SU-DHL-6 (cell line): ENCODE measurements around the gene AKTIP.

Experiments used
- H2AFZ ChIP-seq: fragments of 200-600 bp; sonication (generic); 2 replicates; pipeline ENCODE4 v1.6.1; 2014; ENCODE audit warnings: low read depth, mild to moderate bottlenecking, moderate library complexity, mixed read lengths, antibody characterized with exemption, low read length; ENCODE audit not compliant: severe bottlenecking
- H3F3A ChIP-seq: fragments of 200-600 bp; shearing (Covaris generic); 2 replicates; pipeline ENCODE4 v1.6.0; 2016; ENCODE audit warnings: antibody characterized with exemption, mild to moderate bottlenecking; ENCODE audit not compliant: insufficient read depth
- H3K27ac ChIP-seq: fragments of 200-600 bp; sonication (generic); 2 replicates; pipeline ENCODE4 v1.5.1; 2016; ENCODE audit warnings: low read depth, mild to moderate bottlenecking, low read length, moderate library complexity, mixed read lengths
- H3K27me3 ChIP-seq: fragments of 200-600 bp; sonication (generic), shearing (Covaris generic); 2 replicates; pipeline ENCODE4 v1.6.0; 2014; ENCODE audit warnings: mild to moderate bottlenecking, low read length
- H3K36me3 ChIP-seq: fragments of 200-600 bp; sonication (generic); 2 replicates; pipeline ENCODE4 v1.6.1; 2014; ENCODE audit warnings: mild to moderate bottlenecking, low read length, mixed read lengths
- H3K4me2 ChIP-seq: fragments of 300-600, 200-600 bp; shearing (Covaris generic), sonication (generic); 2 replicates; pipeline ENCODE4 v1.6.0; 2014; ENCODE audit warnings: low read length, low read depth, mild to moderate bottlenecking; ENCODE audit not compliant: poor library complexity, severe bottlenecking
- H3K4me3 ChIP-seq: fragments of 200-600 bp; sonication (generic); 2 replicates; pipeline ENCODE4 v1.5.1; 2014; ENCODE audit warnings: antibody characterized with exemption, low read length, mild to moderate bottlenecking, mixed read lengths; ENCODE audit not compliant: insufficient read depth, poor library complexity, severe bottlenecking
- H3K79me2 ChIP-seq: fragments of 200-600 bp; sonication (generic); 2 replicates; pipeline ENCODE4 v1.6.1; 2014; ENCODE audit warnings: mild to moderate bottlenecking, low read length, moderate library complexity; ENCODE audit not compliant: insufficient read depth
- H3K9ac ChIP-seq: fragments of 200-600 bp; sonication (generic); 2 replicates; pipeline ENCODE4 v1.7.0; 2014; ENCODE audit warnings: mild to moderate bottlenecking, low read length
- H3K9me2 ChIP-seq: fragments of 200-600 bp; sonication (generic); replicated peaks from 2 replicates; pipeline ENCODE4 v1.6.1; 2014; ENCODE audit warnings: low read length; ENCODE audit not compliant: insufficient read depth
- H3K9me3 ChIP-seq: fragments of 200-600 bp; sonication (generic); 2 replicates; pipeline ENCODE4 v1.6.1; 2014; ENCODE audit warnings: low read length, mixed read lengths; ENCODE audit not compliant: insufficient read depth
- H4K20me1 ChIP-seq: fragments of 200-600 bp; sonication (generic); 2 replicates; pipeline ENCODE4 v1.6.1; 2014; ENCODE audit warnings: low read depth, mild to moderate bottlenecking, antibody characterized with exemption, low read length, moderate library complexity, mixed read lengths
- CTCF ChIP-seq: fragments of 200-600 bp; sonication (generic); IDR thresholded peaks from one replicate; pipeline ENCODE4 v1.5.1; 2017; ENCODE audit warnings: antibody characterized with exemption, mild to moderate bottlenecking, low read length, moderate library complexity; ENCODE audit not compliant: insufficient read depth, poor library complexity, severe bottlenecking
- EZH2phosphoT487 ChIP-seq: fragments of 200-600 bp; sonication (generic), shearing (Covaris generic); conservative IDR thresholded peaks from 2 replicates; pipeline ENCODE4 v1.6.1; 2018; ENCODE audit warnings: mild to moderate bottlenecking, antibody characterized with exemption, low read length, moderate library complexity, mixed read lengths

Gene AKTIP

GRCh38 chr16:53523971-53524548 is 21.1 kb upstream of the AKTIP start:
- TF ChIP-seq CTCF, result no peak
- no peak for TF ChIP-seq EZH2phosphoT487
- Histone ChIP-seq H3K4me2 (no peak overlapping the region), H3K27me3 (no peaks in the 10 kb centered on the region), H3K27ac (no peak overlapping the region), H3K36me3 (no peaks in the 10 kb centered on the region), H3K4me3 (no peak overlapping the region), H2AFZ (no peak overlapping the region), H3F3A (no peaks in the 10 kb centered on the region), H3K9me2 (no peaks in the 10 kb centered on the region), H4K20me1 (no peaks in the 10 kb centered on the region), H3K79me2 (no peaks in the 10 kb centered on the region), H3K9me3 (no peaks in the 10 kb centered on the region), H3K9ac (no peak overlapping the region)

- Histone ChIP-seq H3K36me3 (no peaks in the 10 kb centered on the region), H3K4me3 (no peak overlapping the region), H3F3A (no peaks in the 10 kb centered on the region), H3K9me2 (no peaks in the 10 kb centered on the region), H3K9me3 (no peaks in the 10 kb centered on the region), H3K79me2 (no peaks in the 10 kb centered on the region), H2AFZ (no peak overlapping the region), H4K20me1 (no peaks in the 10 kb centered on the region), H3K9ac (no peak overlapping the region), H3K4me2 (no peak overlapping the region), H3K27me3 (no peaks in the 10 kb centered on the region), H3K27ac (no peak overlapping the region)
- TF ChIP-seq EZH2phosphoT487 (no peak), CTCF (no peak)
Observed at GRCh38 chr16:53523126-53523804, 20.3 kb upstream of the AKTIP start.

GRCh38 chr16:53519417-53520091 is 16.5 kb upstream of the AKTIP start:
- H3K79me2 ChIP-seq, result no peaks in the 10 kb centered on the region
- peak overlapping the region; percentile 6 for H2AFZ ChIP-seq
- H3F3A ChIP-seq, result no peaks in the 10 kb centered on the region
- H3K9me3 ChIP-seq, result no peaks in the 10 kb centered on the region
- no peaks in the 10 kb centered on the region for H3K9me2 ChIP-seq
- TF ChIP-seq CTCF (no peak), EZH2phosphoT487 (no peak)
- H3K27me3 ChIP-seq, result no peaks in the 10 kb centered on the region
- no peak overlapping the region for H3K4me3 ChIP-seq
- H3K36me3 ChIP-seq, result no peaks in the 10 kb centered on the region
- H3K27ac ChIP-seq, result peak overlapping the region; percentile 26; the same call in 1 of the 2 replicates
- H3K4me2 ChIP-seq, result peak overlapping the region; percentile 48
- no peaks in the 10 kb centered on the region for H4K20me1 ChIP-seq
- no peak overlapping the region for H3K9ac ChIP-seq
